Neural cell (in vitro differentiated cells): ENCODE results near the gene GARIN5A. TPM values are rescaled to one million over a fixed set of nuclear protein-coding genes. Genes with fewer than 3 reads are reported as not detected.

Experiments used
- H2AFZ ChIP-seq: fragments of 200-600, 300-800 bp; sonication (generic), shearing (Covaris generic); 2 replicates; pipeline ENCODE4 v1.6.0; 2014; ENCODE audit warnings: low read depth, mild to moderate bottlenecking, antibody characterized with exemption, low read length, moderate library complexity
- H3F3A ChIP-seq: fragments of 200-600 bp; shearing (Covaris generic); 2 replicates; pipeline ENCODE4 v1.6.1; 2016; ENCODE audit warnings: mild to moderate bottlenecking, moderate library complexity, mixed read lengths, antibody characterized with exemption, low read length; ENCODE audit not compliant: insufficient read depth, poor library complexity, severe bottlenecking
- H3K27ac ChIP-seq: fragments of 200-600, 300-800 bp; sonication (generic), shearing (Covaris generic); 2 replicates; pipeline ENCODE4 v1.5.1; 2014; ENCODE audit warnings: mild to moderate bottlenecking, low read length, moderate library complexity
- H3K27me3 ChIP-seq: fragments of 300-800, 200-600 bp; sonication (generic), shearing (Covaris generic); 2 replicates; pipeline ENCODE4 v1.6.0; 2014; ENCODE audit warnings: mild to moderate bottlenecking, low read depth, low read length, moderate library complexity; ENCODE audit not compliant: insufficient read depth
- H3K36me3 ChIP-seq: fragments of 300-800, 200-600 bp; sonication (generic), shearing (Covaris generic); 2 replicates; pipeline ENCODE4 v1.5.1; 2014; ENCODE audit warnings: mild to moderate bottlenecking, antibody characterized with exemption, low read length, moderate library complexity; ENCODE audit not compliant: insufficient read depth
- H3K4me2 ChIP-seq: fragments of 300-800, 200-600 bp; sonication (generic), shearing (Covaris generic); 2 replicates; pipeline ENCODE4 v1.6.0; 2014; ENCODE audit warnings: mild to moderate bottlenecking, low read length
- H3K4me3 ChIP-seq: fragments of 300-800, 200-600 bp; sonication (generic), shearing (Covaris generic); 2 replicates; pipeline ENCODE4 v1.5.1; 2014; ENCODE audit warnings: mild to moderate bottlenecking, low read length, moderate library complexity
- H3K79me2 ChIP-seq: fragments of 200-600 bp; shearing (Covaris generic); replicated peaks from 2 replicates; pipeline ENCODE4 v1.6.0; 2014; ENCODE audit warnings: mild to moderate bottlenecking, low read length, moderate library complexity; ENCODE audit not compliant: insufficient read depth
- H3K9ac ChIP-seq: fragments of 300-800, 200-600 bp; sonication (generic), shearing (Covaris generic); 2 replicates; pipeline ENCODE4 v1.6.1; 2016; ENCODE audit warnings: mild to moderate bottlenecking, low read length, mixed read lengths
- H3K9me2 ChIP-seq: fragments of 200-600 bp; shearing (Covaris generic); 2 replicates; pipeline ENCODE4 v1.6.1; 2016; ENCODE audit warnings: mild to moderate bottlenecking, low read length, mixed read lengths; ENCODE audit not compliant: insufficient read depth
- H3K9me3 ChIP-seq: fragments of 200-600, 300-800 bp; sonication (generic), shearing (Covaris generic); 2 replicates; pipeline ENCODE4 v1.6.1; 2016; ENCODE audit warnings: mild to moderate bottlenecking, mixed run types, low read length, moderate library complexity, mixed read lengths
- H4K20me1 ChIP-seq: fragments of 200-600 bp; shearing (Covaris generic); 2 replicates; pipeline ENCODE4 v1.6.1; 2016; ENCODE audit warnings: mild to moderate bottlenecking, mixed run types; ENCODE audit not compliant: insufficient read depth
- CTCF ChIP-seq: fragments of 450-650 bp; IDR thresholded peaks from 2 replicates; pipeline ENCODE4 v1.5.1; 2014; ENCODE audit warnings: antibody characterized with exemption, mild to moderate bottlenecking, moderate library complexity; ENCODE audit not compliant: poor library complexity, severe bottlenecking
- EP300 ChIP-seq: fragments of 450-650 bp; conservative IDR thresholded peaks from 2 replicates; pipeline ENCODE4 v1.6.1; 2014; ENCODE audit warnings: antibody characterized with exemption, mild to moderate bottlenecking, moderate library complexity; ENCODE audit not compliant: poor library complexity, severe bottlenecking
- EZH2 ChIP-seq: fragments of 200-600, 300-800 bp; shearing (Covaris generic), sonication (generic); IDR thresholded peaks from 2 replicates; pipeline ENCODE4 v1.6.1; 2014; ENCODE audit warnings: antibody characterized with exemption, low read length, borderline replicate concordance, mild to moderate bottlenecking; ENCODE audit not compliant: insufficient read depth, poor library complexity, severe bottlenecking
- MXI1 ChIP-seq: fragments of 450-650 bp; conservative IDR thresholded peaks from 2 replicates; pipeline ENCODE4 v1.6.1; 2014; ENCODE audit warnings: antibody characterized with exemption, mild to moderate bottlenecking; ENCODE audit not compliant: poor library complexity, severe bottlenecking
- POLR2AphosphoS5 ChIP-seq: IDR thresholded peaks from 2 replicates; pipeline ENCODE4 v1.6.1; 2012
- RAD21 ChIP-seq: fragments of 450-650 bp; conservative IDR thresholded peaks from 2 replicates; pipeline ENCODE4 v1.6.1; 2014; ENCODE audit warnings: antibody characterized with exemption, mild to moderate bottlenecking, moderate library complexity
- REST ChIP-seq: IDR thresholded peaks from 2 replicates; pipeline ENCODE4 v1.6.1; 2012; ENCODE audit warnings: borderline replicate concordance
- SMC3 ChIP-seq: fragments of 450-650 bp; conservative IDR thresholded peaks from 2 replicates; pipeline ENCODE4 v1.6.1; 2014; ENCODE audit warnings: antibody characterized with exemption, mild to moderate bottlenecking, moderate library complexity; ENCODE audit not compliant: poor library complexity
- TAF1 ChIP-seq: IDR thresholded peaks from 2 replicates; pipeline ENCODE4 v1.6.1; 2012; ENCODE audit warnings: low read depth
- polyA plus RNA-seq: library from polyadenylated mRNA; depleted of rRNA; stranded (reverse); fragments of >200 nt; gene quantifications from 2 replicates; pipeline ENCODE4 v1.2.3, GENCODE V29; 2014

GARIN5A gene
- polyA plus RNA-seq, 1 donor from 2014 or later: 3.3 TPM

GRCh38 chr19:50419580-50420035, 57.0 kb downstream of the GARIN5A start:
- no peak overlapping the region for H3K27ac ChIP-seq
- no peak overlapping the region for H2AFZ ChIP-seq
- TF ChIP-seq RAD21 (no peak), REST (no peak), MXI1 (no peak), POLR2AphosphoS5 (no peak), TAF1 (no peak), CTCF (no peak), EP300 (no peak), SMC3 (no peak), EZH2 (no peak)
- H3K4me3 ChIP-seq: no peak overlapping the region
- no peaks in the 10 kb centered on the region for H3K79me2 ChIP-seq
- H3K4me2 ChIP-seq: no peak overlapping the region
- H3K9me3 ChIP-seq: no peaks in the 10 kb centered on the region
- H3K9me2 ChIP-seq: no peaks in the 10 kb centered on the region
- no peaks in the 10 kb centered on the region for H3F3A ChIP-seq
- no peaks in the 10 kb centered on the region for H4K20me1 ChIP-seq
- H3K9ac ChIP-seq: no peak overlapping the region
- H3K36me3 ChIP-seq: no peaks in the 10 kb centered on the region
- peaks cover 14% of the 10 kb centered on the region for H3K27me3 ChIP-seq

- H3F3A ChIP-seq: no peaks in the 10 kb centered on the region
- peaks cover 14% of the 10 kb centered on the region for H3K27me3 ChIP-seq
- H2AFZ ChIP-seq: no peak overlapping the region
- no peaks in the 10 kb centered on the region for H3K36me3 ChIP-seq
- H3K9me2 ChIP-seq: no peaks in the 10 kb centered on the region
- no peak overlapping the region for H3K4me3 ChIP-seq
- no peak overlapping the region for H3K4me2 ChIP-seq
- no peak overlapping the region for H3K9ac ChIP-seq
- no peaks in the 10 kb centered on the region for H3K9me3 ChIP-seq
- no peaks in the 10 kb centered on the region for H4K20me1 ChIP-seq
- H3K79me2 ChIP-seq: no peaks in the 10 kb centered on the region
- no peak overlapping the region for H3K27ac ChIP-seq
- no peak for TF ChIP-seq EP300
- TF ChIP-seq CTCF: no peak
- TF ChIP-seq MXI1: no peak
- TF ChIP-seq RAD21: no peak
- TF ChIP-seq SMC3: no peak
- no peak for TF ChIP-seq POLR2AphosphoS5
- no peak for TF ChIP-seq TAF1
- no peak for TF ChIP-seq EZH2
- no peak for TF ChIP-seq REST
These were observed 57.5 kb downstream of the GARIN5A start for GRCh38 chr19:50419022-50419579.
